Activated T-helper 2 cell treated with anti-CD3 and anti-CD28 coated beads, Interferon-gamma antibody, Interleukin-2, Interleukin-4, amounts not matched to agents 10 μg/mL and 5 μg/mL and 100 μg/mL, durations not matched to agents 14 hours and 24 hours and 36 hours (primary cell): ENCODE data around the gene CLK2. TPM values are rescaled to one million over a fixed set of nuclear protein-coding genes. Genes with fewer than 3 reads are reported as not detected.

Source experiments
- DNase-seq: peaks from one replicate; pipeline ENCODE4 v3.0.0; 2021; ENCODE audit warnings: low spot score
- H3K27ac Mint-ChIP-seq: one replicate; pipeline ENCODE4 v1.8.0; 2021; ENCODE audit warnings: mixed read lengths
- H3K27me3 Mint-ChIP-seq: one replicate; pipeline ENCODE4 v1.8.0; 2021; ENCODE audit warnings: low read depth, mixed read lengths
- H3K36me3 Mint-ChIP-seq: one replicate; pipeline ENCODE4 v1.8.0; 2021; ENCODE audit warnings: low read depth, mixed read lengths
- H3K4me1 Mint-ChIP-seq: one replicate; pipeline ENCODE4 v1.8.0; 2021; ENCODE audit warnings: low read depth, mixed read lengths
- H3K4me3 Mint-ChIP-seq: one replicate; pipeline ENCODE4 v1.8.0; 2021; ENCODE audit warnings: low read depth, mild to moderate bottlenecking, moderate library complexity, mixed read lengths
- H3K9me3 Mint-ChIP-seq: one replicate; pipeline ENCODE4 v1.8.0; 2021; ENCODE audit warnings: mixed read lengths
- intact Hi-C: fragments of 100-400 bp; cut with micrococcal nuclease; formaldehyde crosslinking; loops from one replicate; pipeline ENCODE4 v1.15.1; 2023
- total RNA-seq: library from RNA; stranded (reverse); gene quantifications from 2 replicates; pipeline ENCODE4 v1.2.3, GENCODE V29; 2022

CLK2 gene
- total RNA-seq, 1 donor from 2014 or later: 96.8 TPM

DNA sequence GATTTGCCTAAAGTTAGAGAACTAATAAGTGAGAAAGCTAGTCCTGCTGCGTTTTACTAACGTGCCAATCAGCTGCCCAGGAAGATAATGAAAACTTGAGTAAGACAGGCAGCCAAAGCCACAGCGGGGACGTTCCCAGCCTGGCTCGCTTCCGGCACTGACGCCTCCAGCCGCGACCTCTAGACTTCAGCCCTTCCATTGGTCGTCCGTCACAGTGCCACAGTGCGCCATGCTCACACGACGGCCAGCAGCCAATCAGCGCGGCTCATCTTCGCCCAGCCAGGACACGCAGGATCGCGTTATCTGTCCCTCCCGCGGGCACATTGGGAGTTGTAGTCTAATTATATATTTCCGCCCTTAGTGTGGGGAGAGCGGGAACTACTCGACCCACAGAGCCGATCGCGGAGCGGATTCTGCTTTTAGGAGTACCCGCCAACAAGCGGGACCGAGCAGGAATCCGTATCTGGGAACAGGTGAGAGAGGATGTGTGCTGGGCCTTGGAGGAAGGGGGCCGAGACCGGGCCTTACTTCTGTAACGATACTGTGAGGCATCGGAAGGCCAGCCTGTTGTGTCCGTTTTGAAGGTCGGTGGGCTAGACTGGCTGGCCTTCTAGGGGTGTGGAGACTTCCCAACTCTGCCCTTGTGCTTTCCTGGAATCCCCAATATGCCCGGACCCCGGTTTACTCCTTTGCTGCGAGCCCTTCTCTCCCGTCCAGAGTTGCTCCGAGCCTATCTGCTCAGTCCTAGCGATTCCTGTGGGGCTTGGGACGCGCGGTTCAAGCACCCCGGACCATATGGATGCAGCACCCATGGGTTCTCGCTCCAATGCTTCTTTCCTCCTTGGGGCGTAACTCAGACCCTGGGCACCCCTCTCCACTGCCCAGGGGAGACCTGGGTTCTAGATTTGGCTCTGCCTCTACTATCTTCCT, 35.5 kb upstream of the CLK2 start, which contains the start of gene FDPS:
TSS of gene FDPS (plus strand) at position 374 of the 930 bp plus-strand sequence. CDS start 924 bp downstream, outside the sequence.
- Mint-ChIP-seq H3K27ac (peak within 1 kb of the TSS; percentile 97), H3K27me3 (no peaks in the 10 kb centered on the region), H3K4me1 (peaks cover 38% of the 10 kb centered on the region), H3K9me3 (no peaks in the 10 kb centered on the region), H3K4me3 (peak within 1 kb of the TSS; percentile 98), H3K36me3 (peaks cover 45% of the 10 kb centered on the region)
- intact Hi-C loops: loop anchor here (1.0 to 5.0 kb wide), 3 partner anchors 12 to 46 kb away; partner anchors contain the start of genes CLK2, RUSC1 and SCAMP3
- DNase-seq: peak; percentile 98

GRCh38 chr1:155307247-155307740, 34.0 kb upstream of the CLK2 start:
- H3K4me1 Mint-ChIP-seq: peaks cover 28% of the 10 kb centered on the region
- H3K4me3 Mint-ChIP-seq: no peak overlapping the region
- H3K27me3 Mint-ChIP-seq: no peaks in the 10 kb centered on the region
- DNase-seq: no peak
- H3K36me3 Mint-ChIP-seq: peaks cover 30% of the 10 kb centered on the region
- intact Hi-C loops: loop anchor here (5.0 kb wide), 1 partner anchor 45 kb away; the partner anchor contains the start of gene SCAMP3
- no peaks in the 10 kb centered on the region for H3K9me3 Mint-ChIP-seq
- peak overlapping the region; percentile 97 for H3K27ac Mint-ChIP-seq

- intact Hi-C loops: loop anchor here (5.0 kb wide), 1 partner anchor 44 kb away; the partner anchor contains the start of gene SCAMP3
- peaks cover 18% of the 10 kb centered on the region for H3K36me3 Mint-ChIP-seq
- no peak for DNase-seq
- peaks cover 17% of the 10 kb centered on the region for H3K4me1 Mint-ChIP-seq
- H3K4me3 Mint-ChIP-seq: no peak overlapping the region
- H3K9me3 Mint-ChIP-seq: no peaks in the 10 kb centered on the region
- H3K27ac Mint-ChIP-seq: peak overlapping the region; percentile 50
- no peaks in the 10 kb centered on the region for H3K27me3 Mint-ChIP-seq
Measured at GRCh38 chr1:155305881-155306391, 32.6 kb upstream of the CLK2 start.

- no peak overlapping the region for H3K27ac Mint-ChIP-seq
- DNase-seq: no peak
- H3K4me3 Mint-ChIP-seq: no peak overlapping the region
- H3K9me3 Mint-ChIP-seq: no peaks in the 10 kb centered on the region
- intact Hi-C loops: loop anchor here (5.0 kb wide), 1 partner anchor 42 kb away; the partner anchor contains the start of gene SCAMP3
- peaks cover 8% of the 10 kb centered on the region for H3K4me1 Mint-ChIP-seq
- no peaks in the 10 kb centered on the region for H3K27me3 Mint-ChIP-seq
- H3K36me3 Mint-ChIP-seq: peaks cover 5% of the 10 kb centered on the region
Measured at GRCh38 chr1:155304558-155305063, 31.3 kb upstream of the CLK2 start.

DNA sequence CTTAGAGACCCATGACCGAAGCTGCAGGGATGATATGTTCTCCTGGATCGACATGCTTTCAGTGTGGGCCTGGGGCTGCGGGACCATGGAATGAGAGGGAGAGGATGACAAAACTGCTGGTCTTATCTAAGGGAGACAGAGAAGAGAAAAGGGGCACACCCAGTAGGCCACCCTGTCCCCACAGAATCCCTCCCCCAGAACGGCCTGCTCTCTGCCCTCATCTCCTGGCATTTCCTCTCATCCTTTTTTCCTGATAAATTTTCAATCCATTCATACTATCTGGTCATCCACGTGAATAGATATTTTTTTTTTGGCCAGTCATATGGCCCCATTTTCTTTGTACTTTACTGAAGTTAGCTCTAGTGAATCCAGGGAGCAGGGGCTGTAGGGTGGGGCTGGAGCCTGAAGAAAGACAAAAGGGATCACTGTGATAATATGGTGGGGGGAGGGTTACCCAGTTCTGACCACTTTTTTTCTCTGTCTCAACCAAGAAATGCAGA, 28.1 kb upstream of the CLK2 start, which contains the start of gene PKLR:
TSS of gene PKLR (minus strand) at position 97 of the 500 bp plus-strand sequence. CDS start at position 54, 43 bp downstream.
- H3K27ac Mint-ChIP-seq: no peak within 1 kb of the TSS

GRCh38 chr1:155300553-155301329, 27.4 kb upstream of the CLK2 start:
- Mint-ChIP-seq H3K36me3 (no peaks in the 10 kb centered on the region), H3K27ac (no peak overlapping the region), H3K9me3 (no peaks in the 10 kb centered on the region), H3K4me3 (no peak overlapping the region), H3K27me3 (peaks cover 23% of the 10 kb centered on the region), H3K4me1 (peaks cover under 1% of the 10 kb centered on the region)
- intact Hi-C loops: no loop called here
- DNase-seq: no peak

More for the DNA sequence above, 28.1 kb upstream of the CLK2 start, which contains the start of gene PKLR:
- H3K36me3 Mint-ChIP-seq: no peaks in the 10 kb centered on the region
- DNase-seq: no peak
- intact Hi-C loops: no loop called here
- peaks cover 3% of the 10 kb centered on the region for H3K4me1 Mint-ChIP-seq
- H3K4me3 Mint-ChIP-seq: no peak within 1 kb of the TSS
- no peaks in the 10 kb centered on the region for H3K9me3 Mint-ChIP-seq
- peaks cover 17% of the 10 kb centered on the region for H3K27me3 Mint-ChIP-seq

DNA sequence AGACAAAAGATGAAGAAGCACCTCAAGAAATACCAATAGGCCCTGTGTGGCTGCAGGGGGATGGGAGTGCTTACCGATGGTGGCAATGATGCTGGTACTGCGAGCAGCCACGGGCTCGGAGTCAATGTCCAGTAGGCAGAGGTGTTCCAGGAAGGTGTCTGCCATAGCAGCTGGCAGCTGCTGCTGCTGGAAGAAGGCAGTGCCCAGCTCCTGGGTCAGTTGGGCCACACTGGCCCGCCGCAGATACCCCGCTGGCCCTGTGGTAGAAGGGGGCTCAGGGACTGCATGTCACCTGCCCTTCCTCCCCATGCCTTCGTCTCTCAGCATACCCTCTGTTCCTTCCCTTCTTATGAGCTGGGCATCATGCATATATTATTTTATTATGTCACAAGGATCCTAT, 26.7 kb upstream of the CLK2 start:
- intact Hi-C loops: no loop called here
- H3K27ac Mint-ChIP-seq: no peak overlapping the region

DNA sequence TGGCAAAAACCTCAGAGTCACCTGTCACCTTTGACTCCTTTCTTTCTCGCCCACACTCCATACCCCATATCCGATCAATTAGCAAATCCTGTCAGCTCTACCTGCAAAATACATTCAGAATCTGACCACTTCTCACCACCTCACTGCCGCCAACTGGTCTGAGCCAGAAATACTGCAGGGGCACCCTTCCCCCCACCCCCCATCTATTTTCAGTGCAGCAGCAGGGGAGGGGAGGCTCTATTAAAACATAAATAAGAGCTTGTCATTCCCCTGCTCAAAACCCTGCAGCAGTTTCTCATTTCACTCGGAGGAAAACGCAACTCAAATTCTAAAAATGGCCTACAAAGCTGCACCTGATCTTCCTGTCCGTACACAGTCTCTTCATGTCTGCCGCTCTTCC, 24.1 kb upstream of the CLK2 start:
- H3K27me3 Mint-ChIP-seq: peaks cover 43% of the 10 kb centered on the region
- no peak overlapping the region for H3K4me3 Mint-ChIP-seq
- no peak overlapping the region for H3K27ac Mint-ChIP-seq
- H3K36me3 Mint-ChIP-seq: no peaks in the 10 kb centered on the region
- DNase-seq: no peak
- no peaks in the 10 kb centered on the region for H3K9me3 Mint-ChIP-seq
- intact Hi-C loops: no loop called here
- H3K4me1 Mint-ChIP-seq: peaks cover 8% of the 10 kb centered on the region

More for the DNA sequence above, 26.7 kb upstream of the CLK2 start:
- Mint-ChIP-seq H3K36me3 (no peaks in the 10 kb centered on the region), H3K4me1 (peaks cover 3% of the 10 kb centered on the region), H3K27me3 (peaks cover 26% of the 10 kb centered on the region), H3K4me3 (no peak overlapping the region), H3K9me3 (no peaks in the 10 kb centered on the region)
- no peak for DNase-seq

GRCh38 chr1:155296661-155297060, 23.4 kb upstream of the CLK2 start:
- Mint-ChIP-seq H3K4me1 (peaks cover 8% of the 10 kb centered on the region), H3K4me3 (no peak overlapping the region), H3K27me3 (peaks cover 43% of the 10 kb centered on the region), H3K36me3 (no peaks in the 10 kb centered on the region), H3K27ac (no peak overlapping the region), H3K9me3 (no peaks in the 10 kb centered on the region)
- intact Hi-C loops: no loop called here
- DNase-seq: no peak

GRCh38 chr1:155295942-155296267, 22.6 kb upstream of the CLK2 start:
- no peak overlapping the region for H3K4me3 Mint-ChIP-seq
- intact Hi-C loops: no loop called here
- H3K27me3 Mint-ChIP-seq: peaks cover 48% of the 10 kb centered on the region
- no peaks in the 10 kb centered on the region for H3K9me3 Mint-ChIP-seq
- H3K27ac Mint-ChIP-seq: no peak overlapping the region
- H3K36me3 Mint-ChIP-seq: no peaks in the 10 kb centered on the region
- peaks cover 8% of the 10 kb centered on the region for H3K4me1 Mint-ChIP-seq
- no peak for DNase-seq

DNA sequence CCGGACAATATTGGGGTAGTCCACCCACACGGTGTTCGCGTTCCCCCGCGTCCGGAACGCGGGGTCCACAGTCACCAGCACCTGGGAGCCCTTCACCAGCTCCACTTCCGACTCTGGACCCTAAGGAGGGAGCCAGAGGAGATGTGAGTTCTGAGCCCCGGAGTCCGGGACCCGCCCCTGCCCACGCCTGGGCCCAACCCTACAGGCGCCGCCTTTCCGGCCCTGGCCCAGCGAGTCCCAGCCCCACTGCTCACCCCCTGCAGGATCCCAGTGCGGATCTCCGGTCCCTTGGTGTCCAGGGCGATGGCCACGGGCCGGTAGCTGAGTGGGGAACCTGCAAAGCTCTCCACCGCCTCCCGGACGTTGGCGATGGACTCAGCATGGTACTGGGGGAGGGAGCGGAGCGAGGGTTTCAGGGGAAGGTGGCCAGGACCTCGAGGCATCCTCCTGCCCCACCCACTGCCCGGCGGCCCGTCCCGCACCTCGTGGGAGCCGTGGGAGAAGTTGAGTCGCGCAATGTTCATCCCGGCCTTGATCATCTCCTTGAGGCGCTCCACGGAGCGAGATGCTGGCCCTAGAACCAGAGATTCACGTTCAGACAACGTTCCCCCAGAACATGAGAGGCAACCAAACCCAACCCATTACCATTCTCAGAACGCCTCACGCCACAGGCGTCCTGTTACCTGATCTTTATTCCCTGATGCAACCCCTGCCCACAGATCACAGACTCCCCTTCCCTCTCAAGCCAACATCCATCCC, 22.1 kb upstream of the CLK2 start:
- H3K36me3 Mint-ChIP-seq: no peaks in the 10 kb centered on the region

More for the DNA sequence above, 22.1 kb upstream of the CLK2 start:
- peaks cover 48% of the 10 kb centered on the region for H3K27me3 Mint-ChIP-seq
- peaks cover 8% of the 10 kb centered on the region for H3K4me1 Mint-ChIP-seq
- no peaks in the 10 kb centered on the region for H3K9me3 Mint-ChIP-seq
- no peak overlapping the region for H3K4me3 Mint-ChIP-seq
- no peak overlapping the region for H3K27ac Mint-ChIP-seq
- intact Hi-C loops: no loop called here
- no peak for DNase-seq
